Measurements from ENCODE around the gene ELP6.

DNA sequence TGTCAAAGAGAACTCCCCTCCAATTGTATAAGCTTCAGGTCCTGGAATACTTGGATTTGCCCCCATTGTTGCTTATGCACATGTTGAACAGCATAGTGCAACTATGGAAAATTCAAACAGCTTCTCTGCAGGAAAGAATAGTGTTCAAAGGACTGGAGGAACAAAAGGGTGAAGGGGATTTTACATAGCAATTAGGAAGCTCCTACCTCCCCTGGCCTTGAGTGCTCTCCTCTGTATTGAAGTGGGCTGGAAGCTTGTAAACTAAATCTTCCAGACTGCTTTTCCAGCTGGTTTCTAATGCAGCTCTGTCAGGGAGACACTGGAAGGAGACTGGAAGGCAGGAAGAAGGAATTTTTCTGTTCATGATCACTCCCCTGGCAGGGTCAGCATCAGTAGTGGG is 7.2 kb upstream of the ELP6 start:
- TF ChIP-seq, protein P1, sequence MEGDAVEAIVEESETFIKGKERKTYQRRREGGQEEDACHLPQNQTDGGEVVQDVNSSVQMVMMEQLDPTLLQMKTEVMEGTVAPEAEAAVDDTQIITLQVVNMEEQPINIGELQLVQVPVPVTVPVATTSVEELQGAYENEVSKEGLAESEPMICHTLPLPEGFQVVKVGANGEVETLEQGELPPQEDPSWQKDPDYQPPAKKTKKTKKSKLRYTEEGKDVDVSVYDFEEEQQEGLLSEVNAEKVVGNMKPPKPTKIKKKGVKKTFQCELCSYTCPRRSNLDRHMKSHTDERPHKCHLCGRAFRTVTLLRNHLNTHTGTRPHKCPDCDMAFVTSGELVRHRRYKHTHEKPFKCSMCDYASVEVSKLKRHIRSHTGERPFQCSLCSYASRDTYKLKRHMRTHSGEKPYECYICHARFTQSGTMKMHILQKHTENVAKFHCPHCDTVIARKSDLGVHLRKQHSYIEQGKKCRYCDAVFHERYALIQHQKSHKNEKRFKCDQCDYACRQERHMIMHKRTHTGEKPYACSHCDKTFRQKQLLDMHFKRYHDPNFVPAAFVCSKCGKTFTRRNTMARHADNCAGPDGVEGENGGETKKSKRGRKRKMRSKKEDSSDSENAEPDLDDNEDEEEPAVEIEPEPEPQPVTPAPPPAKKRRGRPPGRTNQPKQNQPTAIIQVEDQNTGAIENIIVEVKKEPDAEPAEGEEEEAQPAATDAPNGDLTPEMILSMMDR (IDR thresholded peaks at IDR 0.05 in 4 of 5, conservative IDR thresholded peaks at IDR 0.05 in 1 of 5) = no peak
- no peak for TF ChIP-seq POLR2A (IDR thresholded peaks at IDR 0.05)
